Liver (tissue), 9 donors: ENCODE data around the gene ARPP21. TPM values are rescaled to one million over a fixed set of nuclear protein-coding genes. Genes with fewer than 3 reads are reported as not detected.

Experiments used
- DNase-seq: peaks from one replicate; pipeline ENCODE4 v3.0.0-alpha.2; 2017; ENCODE audit warnings: low spot score
- H3K27ac ChIP-seq, 2 donors: one replicate each; pipeline ENCODE4 v1.7.0; 2013; ENCODE audit warnings: inconsistent platforms in 2 of 2, low read length in 2 of 2, control low read depth in 1 of 2, low read depth in 1 of 2, mild to moderate bottlenecking in 1 of 2
- H3K27me3 ChIP-seq, 4 donors: one replicate each; pipeline versions ENCODE4 v1.6.1 to v1.7.0; 2013; ENCODE audit warnings: low read length in 3 of 4, inconsistent platforms in 1 of 4, mild to moderate bottlenecking in 1 of 4, moderate library complexity in 1 of 4; ENCODE audit not compliant: control insufficient read depth in 4 of 4, insufficient read depth in 4 of 4
- H3K36me3 ChIP-seq, 4 donors: one replicate each; pipeline versions ENCODE4 v1.6.1 to v1.7.0; 2013; ENCODE audit warnings: low read length in 3 of 4, mild to moderate bottlenecking in 3 of 4, low read depth in 1 of 4, moderate library complexity in 1 of 4; ENCODE audit not compliant: control insufficient read depth in 4 of 4, insufficient read depth in 3 of 4
- H3K4me1 ChIP-seq, 4 donors: one replicate each; pipeline versions ENCODE4 v1.6.1 to v1.7.0; 2013; ENCODE audit warnings: low read length in 3 of 4, mild to moderate bottlenecking in 3 of 4, moderate library complexity in 1 of 4; ENCODE audit not compliant: control insufficient read depth in 4 of 4, insufficient read depth in 4 of 4
- H3K4me3 ChIP-seq, 3 donors: one replicate each; pipeline versions ENCODE4 v1.6.1 to v1.7.0; 2013; ENCODE audit warnings: low read length in 3 of 3, control low read depth in 1 of 3, low read depth in 1 of 3, mild to moderate bottlenecking in 1 of 3
- H3K9ac ChIP-seq, 2 donors: one replicate each; pipeline ENCODE4 v1.7.0; 2013; ENCODE audit warnings: low read length in 2 of 2, mild to moderate bottlenecking in 2 of 2, moderate library complexity in 2 of 2, control low read depth in 1 of 2, low read depth in 1 of 2
- H3K9me3 ChIP-seq, 4 donors: one replicate each; pipeline versions ENCODE4 v1.6.1 to v1.7.0; 2013; ENCODE audit warnings: low read length in 3 of 4; ENCODE audit not compliant: control insufficient read depth in 4 of 4
- CTCF ChIP-seq: fragments of 150-350 bp; IDR thresholded peaks from 2 replicates; pipeline ENCODE4 v1.5.1; 2017; ENCODE audit warnings: improper control_type of control experiment, low read depth, low read length; ENCODE audit not compliant: missing input control
- EGR1 ChIP-seq, 2 donors: IDR thresholded peaks; 2 replicates each; pipeline ENCODE4 v1.6.1; 2016 to 2018; ENCODE audit warnings: antibody characterized with exemption in 2 of 2, low read depth in 2 of 2
- GABPA ChIP-seq, 2 donors: IDR thresholded peaks in 1 of 2; conservative IDR thresholded peaks in 1 of 2; 2 replicates each; pipeline ENCODE4 v1.6.1; 2016; ENCODE audit warnings: antibody characterized with exemption in 2 of 2, mild to moderate bottlenecking in 1 of 2, moderate library complexity in 1 of 2
- HNF4A ChIP-seq, 2 donors: conservative IDR thresholded peaks; 2 replicates each; pipeline ENCODE4 v1.6.1; 2016; ENCODE audit warnings: antibody characterized with exemption in 2 of 2, mild to moderate bottlenecking in 2 of 2
- HNF4G ChIP-seq: IDR thresholded peaks from 2 replicates; pipeline ENCODE4 v1.6.1; 2016; ENCODE audit warnings: antibody characterized with exemption
- JUND ChIP-seq, 2 donors: IDR thresholded peaks; 2 replicates each; pipeline ENCODE4 v1.6.1; 2016; ENCODE audit warnings: antibody characterized with exemption in 2 of 2
- NR2F2 ChIP-seq: IDR thresholded peaks from 2 replicates; pipeline ENCODE4 v1.6.1; 2016; ENCODE audit warnings: antibody characterized with exemption
- RAD21 ChIP-seq, 2 donors: IDR thresholded peaks; 2 replicates each; pipeline ENCODE4 v1.6.1; 2016; ENCODE audit warnings: antibody characterized with exemption in 2 of 2, mild to moderate bottlenecking in 2 of 2
- REST ChIP-seq: IDR thresholded peaks from 2 replicates; pipeline ENCODE4 v1.6.1; 2016; ENCODE audit warnings: antibody characterized with exemption, mild to moderate bottlenecking
- SP1 ChIP-seq: IDR thresholded peaks from 2 replicates; pipeline ENCODE4 v1.6.1; 2018; ENCODE audit warnings: antibody characterized with exemption, mild to moderate bottlenecking
- ZBTB33 ChIP-seq: IDR thresholded peaks from 2 replicates; pipeline ENCODE4 v1.6.1; 2016; ENCODE audit warnings: antibody characterized with exemption
- WGBS: extraction: QIAGEN DNeasy Blood & Tissue Kit; methylation state at CpG from one replicate; pipeline ENCODE4 v1.1.7; 2013; 5-methylcytosine and 5-hydroxymethylcytosine counted together
- polyA plus RNA-seq, 2 donors: library from polyadenylated mRNA; stranded (reverse) in 1 of 2; unstranded in 1 of 2; fragments of 200-250 nt in 1 of 2; fragments of >200 nt in 1 of 2; fragmentation: Nextera tagmentation in 1 of 2; extraction: Ambion mirVana in 1 of 2; gene quantifications; one replicate each; pipeline versions ENCODE4 v1.2.1 to v1.2.3, GENCODE V29; 2013 to 2015
- total RNA-seq, 2 donors: library from RNA; depleted of rRNA; stranded (reverse); fragments of >200 nt; gene quantifications; one replicate each; pipeline ENCODE4 v1.2.3, GENCODE V29; 2014
- TF ChIP-seq, protein P1 (sequence below): IDR thresholded peaks from 2 replicates; pipeline ENCODE4 v1.6.1; 2016; ENCODE audit warnings: antibody characterized with exemption
- donor health status: healthy.
- donor health status: healthy.
- donor health status: healthy.
- donor health status: healthy.
- donor health status: healthy.

The ARPP21 gene
- total and polyA plus RNA-seq, 4 donors = 0.42 to 1.3 (median 0.66) TPM; not detected in 1

DNA sequence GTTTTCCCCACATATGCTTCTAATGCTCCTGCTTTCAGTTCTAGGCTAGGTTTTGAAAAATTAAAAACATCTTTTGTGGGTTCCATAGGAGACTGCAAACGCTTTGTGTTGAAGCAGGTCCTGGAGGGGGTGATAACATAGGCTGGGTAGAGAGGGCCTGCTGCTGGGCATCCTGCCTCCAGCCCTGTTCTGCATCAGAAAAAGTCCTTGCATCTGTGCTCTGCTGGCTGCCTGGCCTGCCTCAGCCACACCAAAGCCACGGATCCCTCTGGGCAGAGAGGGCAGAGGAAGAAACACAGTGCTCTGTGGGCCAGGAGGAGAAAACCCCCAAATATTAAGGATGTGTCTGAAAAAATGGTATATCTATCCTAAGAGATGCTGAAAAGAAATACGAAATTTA, 3.9 kb upstream of the ARPP21 start (continued):
- no peak for TF ChIP-seq ZBTB33
- TF ChIP-seq HNF4A (conservative IDR thresholded peaks at IDR 0.05) = no peak
- no peak for TF ChIP-seq EGR1 (IDR thresholded peaks at IDR 0.05; ENCODE audit: low read depth in 2 of 2)
- TF ChIP-seq, protein P1, sequence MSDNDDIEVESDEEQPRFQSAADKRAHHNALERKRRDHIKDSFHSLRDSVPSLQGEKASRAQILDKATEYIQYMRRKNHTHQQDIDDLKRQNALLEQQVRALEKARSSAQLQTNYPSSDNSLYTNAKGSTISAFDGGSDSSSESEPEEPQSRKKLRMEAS = no peak
- no peak for TF ChIP-seq NR2F2
- TF ChIP-seq GABPA (IDR thresholded peaks at IDR 0.05 in 1 of 2, conservative IDR thresholded peaks at IDR 0.05 in 1 of 2) = no peak

GRCh38 chr3:35635926-35636683, 3.2 kb upstream of the ARPP21 start:
- Histone ChIP-seq H3K27ac (no peak overlapping the region), H3K27me3 (peaks cover 0 to 2% (median under 1%) of the 10 kb centered on the region in 4 donors), H3K9ac (no peak overlapping the region), H3K4me1 (peaks cover 0 to 21% (median 6%) of the 10 kb centered on the region in 4 donors), H3K9me3 (no peaks in the 10 kb centered on the region), H3K36me3 (no peaks in the 10 kb centered on the region), H3K4me3 (no peak overlapping the region)
- no peak for TF ChIP-seq JUND (IDR thresholded peaks at IDR 0.05)
- no peak for TF ChIP-seq REST
- TF ChIP-seq RAD21 (IDR thresholded peaks at IDR 0.05) = no peak
- TF ChIP-seq HNF4A (conservative IDR thresholded peaks at IDR 0.05) = no peak
- no peak for TF ChIP-seq HNF4G
- no peak for TF ChIP-seq CTCF
- no peak for TF ChIP-seq SP1
- no peak for TF ChIP-seq ZBTB33
- WGBS = 95% methylated on average over 4 of the region's 4 CpGs
- no peak for DNase-seq
